ENCODE data around the gene MLC1.
A peak's percentile ranks its signal among the peaks of the same experiment; 100 is the strongest.

Gene MLC1

GRCh38 chr22:50020606-50021005 is 64.6 kb downstream of the MLC1 start:
- Histone ChIP-seq H3K79me2 (ENCODE audit: insufficient read depth, low read length) (no peaks in the 10 kb centered on the region), H2AFZ (ENCODE audit: low read length) (no peak overlapping the region), H3K9me3 (ENCODE audit: insufficient read depth, low read depth, low read length) (no peaks in the 10 kb centered on the region), H3K9ac (ENCODE audit: low read depth, low read length, poor library complexity, severe bottlenecking) (no peak overlapping the region), H4K20me1 (ENCODE audit: insufficient read depth, low read length, poor library complexity, severe bottlenecking) (no peaks in the 10 kb centered on the region), H3K4me2 (ENCODE audit: low read depth, low read length, poor library complexity, severe bottlenecking) (no peak overlapping the region), H3K36me3 (ENCODE audit: insufficient read depth, low read length) (no peaks in the 10 kb centered on the region), H3K4me1 (ENCODE audit: insufficient read depth, low read length, poor library complexity, severe bottlenecking) (peaks cover 9% of the 10 kb centered on the region), H3K4me3 (ENCODE audit: low read length, poor library complexity, severe bottlenecking) (no peak overlapping the region), H3K9me2 (replicated peaks; ENCODE audit: low read depth, low read length) (no peaks in the 10 kb centered on the region), H3K27me3 (ENCODE audit: insufficient read depth, low read length, poor library complexity, severe bottlenecking) (no peaks in the 10 kb centered on the region), H3F3A (ENCODE audit: low read depth) (no peaks in the 10 kb centered on the region; the same call in 1 of the 2 replicates)
- TF ChIP-seq, protein P1, sequence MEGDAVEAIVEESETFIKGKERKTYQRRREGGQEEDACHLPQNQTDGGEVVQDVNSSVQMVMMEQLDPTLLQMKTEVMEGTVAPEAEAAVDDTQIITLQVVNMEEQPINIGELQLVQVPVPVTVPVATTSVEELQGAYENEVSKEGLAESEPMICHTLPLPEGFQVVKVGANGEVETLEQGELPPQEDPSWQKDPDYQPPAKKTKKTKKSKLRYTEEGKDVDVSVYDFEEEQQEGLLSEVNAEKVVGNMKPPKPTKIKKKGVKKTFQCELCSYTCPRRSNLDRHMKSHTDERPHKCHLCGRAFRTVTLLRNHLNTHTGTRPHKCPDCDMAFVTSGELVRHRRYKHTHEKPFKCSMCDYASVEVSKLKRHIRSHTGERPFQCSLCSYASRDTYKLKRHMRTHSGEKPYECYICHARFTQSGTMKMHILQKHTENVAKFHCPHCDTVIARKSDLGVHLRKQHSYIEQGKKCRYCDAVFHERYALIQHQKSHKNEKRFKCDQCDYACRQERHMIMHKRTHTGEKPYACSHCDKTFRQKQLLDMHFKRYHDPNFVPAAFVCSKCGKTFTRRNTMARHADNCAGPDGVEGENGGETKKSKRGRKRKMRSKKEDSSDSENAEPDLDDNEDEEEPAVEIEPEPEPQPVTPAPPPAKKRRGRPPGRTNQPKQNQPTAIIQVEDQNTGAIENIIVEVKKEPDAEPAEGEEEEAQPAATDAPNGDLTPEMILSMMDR (conservative IDR thresholded peaks at IDR 0.05; ENCODE audit: low read length) = no peak
- no peak for TF ChIP-seq EZH2phosphoT487 (IDR thresholded peaks at IDR 0.05; ENCODE audit: borderline replicate concordance)

DNA sequence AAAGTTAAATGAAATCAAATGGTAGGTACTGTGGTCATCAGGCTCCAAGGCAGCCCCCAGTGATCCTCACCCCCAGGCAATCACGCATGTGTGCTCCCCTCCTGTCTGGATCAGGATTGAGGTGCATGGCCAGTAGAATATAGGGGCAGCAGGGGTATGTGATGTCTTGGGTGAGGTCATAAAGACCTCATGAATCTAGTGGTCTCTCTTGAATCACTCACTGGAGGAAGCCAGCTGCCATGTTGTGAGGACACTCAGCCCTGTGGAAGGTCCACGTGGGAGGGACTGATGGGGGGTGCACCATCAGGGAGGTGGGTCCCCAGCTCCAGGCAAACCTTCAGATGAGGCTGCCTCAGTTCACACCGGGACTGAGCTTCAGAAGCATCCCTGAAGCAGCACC is 65.9 kb downstream of the MLC1 start:
- Histone ChIP-seq H3K9me2 (replicated peaks; ENCODE audit: low read depth, low read length) (no peaks in the 10 kb centered on the region), H3F3A (ENCODE audit: low read depth) (no peaks in the 10 kb centered on the region; the same call in 1 of the 2 replicates), H3K79me2 (ENCODE audit: insufficient read depth, low read length) (no peaks in the 10 kb centered on the region), H3K9me3 (ENCODE audit: insufficient read depth, low read depth, low read length) (no peaks in the 10 kb centered on the region), H3K4me2 (ENCODE audit: low read depth, low read length, poor library complexity, severe bottlenecking) (peak overlapping the region; percentile 56), H3K9ac (ENCODE audit: low read depth, low read length, poor library complexity, severe bottlenecking) (peak overlapping the region; percentile 8), H3K36me3 (ENCODE audit: insufficient read depth, low read length) (no peaks in the 10 kb centered on the region), H3K4me1 (ENCODE audit: insufficient read depth, low read length, poor library complexity, severe bottlenecking) (peaks cover 9% of the 10 kb centered on the region), H4K20me1 (ENCODE audit: insufficient read depth, low read length, poor library complexity, severe bottlenecking) (no peaks in the 10 kb centered on the region), H3K4me3 (ENCODE audit: low read length, poor library complexity, severe bottlenecking) (peak overlapping the region; percentile 24), H3K27me3 (ENCODE audit: insufficient read depth, low read length, poor library complexity, severe bottlenecking) (no peaks in the 10 kb centered on the region), H2AFZ (ENCODE audit: low read length) (peak overlapping the region; percentile 63)
- no peak for TF ChIP-seq EZH2phosphoT487 (IDR thresholded peaks at IDR 0.05; ENCODE audit: borderline replicate concordance)
- TF ChIP-seq, protein P1 (conservative IDR thresholded peaks at IDR 0.05; ENCODE audit: low read length) = no peak

GRCh38 chr22:50018608-50019285 is 66.5 kb downstream of the MLC1 start:
- no peaks in the 10 kb centered on the region for H4K20me1 ChIP-seq (ENCODE audit: insufficient read depth, low read length, poor library complexity, severe bottlenecking)
- peak overlapping the region; percentile 8 for H3K9ac ChIP-seq (ENCODE audit: low read depth, low read length, poor library complexity, severe bottlenecking)
- H3K4me1 ChIP-seq (ENCODE audit: insufficient read depth, low read length, poor library complexity, severe bottlenecking) = peaks cover 9% of the 10 kb centered on the region
- H3K9me3 ChIP-seq (ENCODE audit: insufficient read depth, low read depth, low read length) = no peaks in the 10 kb centered on the region
- peak overlapping the region; percentile 24 for H3K4me3 ChIP-seq (ENCODE audit: low read length, poor library complexity, severe bottlenecking)
- H2AFZ ChIP-seq (ENCODE audit: low read length) = peak overlapping the region; percentile 63
- peak overlapping the region; percentile 56 for H3K4me2 ChIP-seq (ENCODE audit: low read depth, low read length, poor library complexity, severe bottlenecking)
- TF ChIP-seq, protein P1 (conservative IDR thresholded peaks at IDR 0.05; ENCODE audit: low read length) = no peak
- no peak for TF ChIP-seq EZH2phosphoT487 (IDR thresholded peaks at IDR 0.05; ENCODE audit: borderline replicate concordance)
- H3F3A ChIP-seq (ENCODE audit: low read depth) = no peaks in the 10 kb centered on the region; the same call in 1 of the 2 replicates
- no peaks in the 10 kb centered on the region for H3K27me3 ChIP-seq (ENCODE audit: insufficient read depth, low read length, poor library complexity, severe bottlenecking)
- no peaks in the 10 kb centered on the region for H3K9me2 ChIP-seq (replicated peaks; ENCODE audit: low read depth, low read length)
- H3K36me3 ChIP-seq (ENCODE audit: insufficient read depth, low read length) = no peaks in the 10 kb centered on the region
- no peaks in the 10 kb centered on the region for H3K79me2 ChIP-seq (ENCODE audit: insufficient read depth, low read length)
